GM23248 (cell line): ENCODE measurements around the gene PIF1. TPM values are rescaled to one million over a fixed set of nuclear protein-coding genes. Genes with fewer than 3 reads are reported as not detected.

Experiments
- DNase-seq: peaks from one replicate; pipeline ENCODE4 v3.0.0-alpha.2; 2015
- H2AFZ ChIP-seq: fragments of 200-600 bp; sonication (generic); 2 replicates; pipeline ENCODE4 v1.6.1; 2016; ENCODE audit warnings: antibody characterized with exemption
- H3F3A ChIP-seq: fragments of 200-600 bp; sonication (generic); 2 replicates; pipeline ENCODE4 v1.6.1; 2016; ENCODE audit warnings: mild to moderate bottlenecking, antibody characterized with exemption, mixed run types; ENCODE audit not compliant: insufficient read depth
- H3K27ac ChIP-seq: fragments of 200-600 bp; sonication (generic); 2 replicates; pipeline ENCODE4 v1.5.1; 2016; ENCODE audit warnings: mild to moderate bottlenecking
- H3K27me3 ChIP-seq: fragments of 200-600 bp; sonication (generic); replicated peaks from 2 replicates; pipeline ENCODE4 v1.6.1; 2016; ENCODE audit warnings: mild to moderate bottlenecking; ENCODE audit not compliant: insufficient read depth
- H3K36me3 ChIP-seq: fragments of 200-600 bp; sonication (generic); 2 replicates; pipeline ENCODE4 v1.6.1; 2016; ENCODE audit warnings: low read depth, mild to moderate bottlenecking
- H3K4me1 ChIP-seq: fragments of 200-600 bp; sonication (generic); 2 replicates; pipeline ENCODE4 v1.6.1; 2016; ENCODE audit warnings: mild to moderate bottlenecking; ENCODE audit not compliant: insufficient read depth
- H3K4me2 ChIP-seq: fragments of 200-600 bp; sonication (generic); one replicate; pipeline ENCODE4 v1.6.1; 2016; ENCODE audit warnings: mild to moderate bottlenecking; ENCODE audit not compliant: unreplicated experiment
- H3K4me3 ChIP-seq: fragments of 200-600 bp; sonication (generic); 2 replicates; pipeline ENCODE4 v1.5.1; 2016; ENCODE audit warnings: mild to moderate bottlenecking
- H3K79me2 ChIP-seq: fragments of 200-600 bp; sonication (generic); 2 replicates; pipeline ENCODE4 v1.6.1; 2016; ENCODE audit warnings: mild to moderate bottlenecking; ENCODE audit not compliant: insufficient read depth
- H3K9ac ChIP-seq: fragments of 200-600 bp; sonication (generic); 2 replicates; pipeline ENCODE4 v1.6.1; 2016; ENCODE audit warnings: mild to moderate bottlenecking
- H3K9me2 ChIP-seq: fragments of 200-600 bp; sonication (generic); 2 replicates; pipeline ENCODE4 v1.6.1; 2016; ENCODE audit warnings: mixed run types, mild to moderate bottlenecking, moderate library complexity; ENCODE audit not compliant: insufficient read depth
- H3K9me3 ChIP-seq: fragments of 200-600 bp; sonication (generic); one replicate; pipeline ENCODE4 v1.6.1; 2017; ENCODE audit warnings: low read depth
- H4K20me1 ChIP-seq: fragments of 200-600 bp; sonication (generic); 2 replicates; pipeline ENCODE4 v1.6.0; 2016; ENCODE audit not compliant: insufficient read depth
- EZH2 ChIP-seq: fragments of 200-600 bp; sonication (generic); IDR thresholded peaks from 2 replicates; pipeline ENCODE4 v1.6.1; 2018; ENCODE audit warnings: antibody characterized with exemption, mild to moderate bottlenecking; ENCODE audit not compliant: insufficient read depth, poor library complexity, severe bottlenecking
- EZH2phosphoT487 ChIP-seq: fragments of 200-600 bp; sonication (generic); IDR thresholded peaks from 2 replicates; pipeline ENCODE4 v1.6.1; 2018; ENCODE audit warnings: antibody characterized with exemption, moderate library complexity, mild to moderate bottlenecking, low read depth; ENCODE audit not compliant: insufficient read depth
- WGBS, 2 experiments: methylation state at CpG; one replicate each; pipeline ENCODE4 v1.1.6; 2015 to 2017; ENCODE audit warnings: low lambda C conversion rate in 2 of 2, low coverage in 1 of 2; ENCODE audit errors: missing lambda C conversion rate in 2 of 2; 5-methylcytosine and 5-hydroxymethylcytosine counted together
- in situ Hi-C: fragments of 300-500 bp; cut with MboI; formaldehyde crosslinking; loops from 2 replicates; pipeline ENCODE4 v1.15.0; 2020
- polyA plus RNA-seq: library from polyadenylated mRNA; unstranded; fragments of >200 nt; fragmentation: Nextera tagmentation; extraction: Ambion mirVana; gene quantifications from 2 replicates; pipeline ENCODE4 v1.2.1, GENCODE V29; 2016
- total RNA-seq: library from RNA; depleted of rRNA; stranded (reverse); fragments of >200 nt; shearing (Covaris generic); gene quantifications from 2 replicates; pipeline ENCODE4 v1.2.3, GENCODE V29; 2014

The PIF1 gene
- total and polyA plus RNA-seq, 2 experiments from 2014 or later: 7.0 to 9.7 TPM

DNA sequence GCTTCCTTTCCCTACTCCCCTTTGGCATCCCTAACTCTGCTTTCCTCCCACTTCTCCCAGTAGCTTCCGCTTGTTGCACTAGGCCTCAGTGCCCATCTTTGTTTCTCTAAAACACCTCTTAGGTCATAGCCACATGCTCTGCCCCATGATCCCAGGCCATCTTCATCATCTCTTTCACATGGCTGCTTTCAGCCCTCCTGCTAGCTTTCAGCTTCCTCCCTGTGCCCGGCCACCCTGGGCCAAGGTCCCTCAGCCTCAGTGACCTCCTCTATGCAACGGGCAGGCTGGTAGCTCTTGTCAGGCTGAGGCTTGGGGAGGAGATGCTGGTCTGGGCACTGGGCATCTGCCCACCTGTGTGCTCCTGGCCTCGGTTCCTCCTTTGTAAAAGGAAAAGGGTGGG lies 18.5 kb upstream of the PIF1 start:
- H3K36me3 ChIP-seq: no peaks in the 10 kb centered on the region
- no peaks in the 10 kb centered on the region for H4K20me1 ChIP-seq
- H2AFZ ChIP-seq: no peak overlapping the region
- H3K4me3 ChIP-seq: peak overlapping the region; percentile 88
- peaks cover 9% of the 10 kb centered on the region; the same call in 1 of the 2 replicates for H3F3A ChIP-seq
- no peaks in the 10 kb centered on the region for H3K9me3 ChIP-seq
- in situ Hi-C loops: no loop called here
- H3K27me3 ChIP-seq: no peaks in the 10 kb centered on the region
- H3K9ac ChIP-seq: peak overlapping the region; percentile 86
- no peaks in the 10 kb centered on the region for H3K9me2 ChIP-seq
- 60 to 63% methylated on average over 4 of the region's 4 CpGs for WGBS, 2 experiments
- peak overlapping the region; percentile 56 for H3K27ac ChIP-seq
- H3K4me1 ChIP-seq: peaks cover 30% of the 10 kb centered on the region
- H3K79me2 ChIP-seq: peaks cover 73% of the 10 kb centered on the region
- H3K4me2 ChIP-seq: peak overlapping the region; percentile 94
- no peak for TF ChIP-seq EZH2phosphoT487
- no peak for TF ChIP-seq EZH2
- no peak for DNase-seq

- Histone ChIP-seq H3K9me3 (no peaks in the 10 kb centered on the region), H2AFZ (peak overlapping the region; percentile 62), H3K9ac (peak overlapping the region; percentile 86), H3F3A (peaks cover 9% of the 10 kb centered on the region; the same call in 1 of the 2 replicates), H4K20me1 (no peaks in the 10 kb centered on the region), H3K9me2 (no peaks in the 10 kb centered on the region), H3K36me3 (no peaks in the 10 kb centered on the region), H3K4me3 (peak overlapping the region; percentile 88), H3K27ac (peak overlapping the region; percentile 56), H3K4me2 (peak overlapping the region; percentile 94), H3K79me2 (peaks cover 63% of the 10 kb centered on the region), H3K27me3 (no peaks in the 10 kb centered on the region), H3K4me1 (peaks cover 30% of the 10 kb centered on the region)
- in situ Hi-C loops: no loop called here
- peak; percentile 81 for DNase-seq
- no peak for TF ChIP-seq EZH2
- no peak for TF ChIP-seq EZH2phosphoT487
- WGBS, 2 experiments: 2 to 3% methylated on average over 7 of the region's 7 CpGs
Observed at GRCh38 chr15:64842986-64843561, 17.6 kb upstream of the PIF1 start.

DNA sequence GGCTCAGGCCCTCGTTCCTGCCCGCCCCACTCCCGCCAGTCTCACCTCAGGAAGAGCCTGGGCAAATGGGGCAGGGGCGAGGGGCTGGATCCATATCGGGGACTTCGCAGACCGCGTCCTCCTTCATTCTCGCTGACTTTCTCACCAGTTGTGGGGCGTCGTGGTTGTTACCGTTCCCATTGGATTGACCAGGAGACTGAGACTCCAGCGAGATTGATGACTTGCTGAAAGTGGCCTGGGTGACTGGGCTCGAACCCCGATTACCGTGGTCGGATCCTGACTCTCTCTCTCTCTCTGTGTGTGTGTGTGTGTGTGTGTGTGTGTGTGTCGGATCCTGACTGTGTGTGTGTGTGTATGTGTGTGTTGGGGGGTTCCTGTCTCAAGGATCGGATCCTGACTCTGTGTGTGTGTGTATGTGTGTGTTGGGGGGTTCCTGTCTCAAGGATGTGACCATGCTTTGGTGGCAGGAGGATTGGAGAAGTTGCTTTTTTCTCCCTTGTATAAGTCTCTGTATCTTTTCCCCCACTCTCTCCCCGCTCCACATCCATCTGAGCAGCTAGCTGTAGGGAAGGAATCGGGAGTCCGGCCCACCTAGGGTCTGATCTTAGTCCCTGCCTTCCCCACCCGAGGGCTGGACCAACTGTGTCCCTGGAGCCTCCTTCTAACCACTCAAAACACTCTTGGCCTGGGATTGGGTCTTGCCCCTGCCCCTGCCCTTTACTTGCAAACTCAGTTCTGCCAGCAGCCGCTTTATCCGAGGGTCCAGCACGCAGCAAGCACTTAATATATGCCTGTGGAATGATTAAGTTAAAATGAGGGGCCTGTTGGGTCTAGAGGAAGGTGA lies 16.9 kb upstream of the PIF1 start:
- Histone ChIP-seq H2AFZ (peak overlapping the region; percentile 62), H3K4me2 (peak overlapping the region; percentile 94), H3K4me3 (peak overlapping the region; percentile 88), H3K9me2 (no peaks in the 10 kb centered on the region), H3K79me2 (peaks cover 56% of the 10 kb centered on the region), H4K20me1 (no peaks in the 10 kb centered on the region), H3K9ac (peak overlapping the region; percentile 86), H3K36me3 (no peaks in the 10 kb centered on the region), H3K4me1 (peaks cover 30% of the 10 kb centered on the region), H3F3A (peaks cover 9% of the 10 kb centered on the region; the same call in 1 of the 2 replicates), H3K27ac (peak overlapping the region; percentile 56), H3K27me3 (no peaks in the 10 kb centered on the region), H3K9me3 (no peaks in the 10 kb centered on the region)
- 1% methylated on average over 26 of the region's 26 CpGs for WGBS, 2 experiments
- in situ Hi-C loops: no loop called here
- TF ChIP-seq EZH2 (no peak), EZH2phosphoT487 (no peak)
- DNase-seq: peak; percentile 58

DNA sequence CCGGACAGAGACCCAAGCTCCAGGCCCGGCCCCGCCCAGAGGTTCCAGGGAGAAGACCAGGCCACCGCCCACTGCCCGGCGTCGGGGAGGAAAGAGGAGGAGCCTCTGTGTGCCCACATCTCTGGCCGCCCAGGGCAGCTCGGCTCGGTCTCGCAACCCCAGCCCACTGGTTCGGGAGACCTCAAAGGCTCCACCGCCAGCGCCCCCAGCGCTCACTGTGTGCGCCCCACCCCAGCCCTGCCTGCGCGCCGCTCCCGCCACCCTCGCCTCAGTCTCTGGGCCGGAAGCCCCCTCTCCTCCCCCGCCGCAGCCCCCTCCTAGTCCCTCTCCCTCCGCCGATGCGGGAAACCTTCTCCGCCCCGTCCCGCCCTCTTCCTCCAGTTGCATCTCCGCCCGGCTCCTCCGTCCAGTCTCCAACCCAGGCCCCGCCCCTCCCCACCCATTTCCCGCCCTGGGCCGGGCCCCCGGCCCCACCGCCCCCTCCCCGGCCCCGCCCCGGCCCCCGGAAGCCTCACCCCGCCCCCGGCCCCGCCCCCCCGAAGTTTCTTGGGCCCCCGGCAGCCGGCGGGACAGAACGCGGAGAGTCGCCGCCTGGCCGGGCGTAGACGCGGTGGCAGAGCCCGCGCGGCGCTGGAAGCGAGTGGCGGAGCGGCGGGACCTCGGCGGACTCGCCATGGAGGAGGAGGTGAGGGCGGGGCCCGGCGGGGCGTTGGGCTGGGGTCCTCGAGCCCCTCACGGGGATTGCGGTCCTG lies 16.1 kb upstream of the PIF1 start, which contains the start of gene PLEKHO2:
Gene PLEKHO2 (plus strand): TSS at position 572 of the 752 bp plus-strand sequence. CDS start 102 bp downstream, at position 674.
- no peaks in the 10 kb centered on the region for H3K9me2 ChIP-seq
- H3F3A ChIP-seq: peaks cover 9% of the 10 kb centered on the region; the same call in 1 of the 2 replicates
- H3K4me2 ChIP-seq: peak within 1 kb of the TSS; percentile 96
- peak within 1 kb of the TSS; percentile 98 for H2AFZ ChIP-seq
- peaks cover 48% of the 10 kb centered on the region for H3K79me2 ChIP-seq
- H3K9ac ChIP-seq: peak within 1 kb of the TSS; percentile 86
- H3K9me3 ChIP-seq: no peaks in the 10 kb centered on the region
- peaks cover 30% of the 10 kb centered on the region for H3K4me1 ChIP-seq
- WGBS, 2 experiments: 0 to 2% methylated on average over 10 to 53 of the region's 75 CpGs
- H3K4me3 ChIP-seq: peak within 1 kb of the TSS; percentile 88
- no peaks in the 10 kb centered on the region for H3K27me3 ChIP-seq
- peak within 1 kb of the TSS; percentile 71 for H3K27ac ChIP-seq
- H3K36me3 ChIP-seq: no peaks in the 10 kb centered on the region
- TF ChIP-seq EZH2 (no peak), EZH2phosphoT487 (no peak)
- in situ Hi-C loops: no loop called here
- peak; percentile 98 for DNase-seq
- H4K20me1 ChIP-seq: no peaks in the 10 kb centered on the region
